Neuron (in vitro differentiated cells): ENCODE data around the gene RFNG.

Source experiments
- H2AFZ ChIP-seq: one replicate; pipeline ENCODE4 v1.6.1; 2013; ENCODE audit warnings: low read depth, mild to moderate bottlenecking, inconsistent platforms, low read length, moderate library complexity
- H3K27me3 ChIP-seq: one replicate; pipeline ENCODE4 v1.6.1; 2013; ENCODE audit warnings: low read length; ENCODE audit not compliant: insufficient read depth
- H3K36me3 ChIP-seq: one replicate; pipeline ENCODE4 v1.6.1; 2013; ENCODE audit warnings: low read length; ENCODE audit not compliant: insufficient read depth
- H3K4me1 ChIP-seq: one replicate; pipeline ENCODE4 v1.6.1; 2013; ENCODE audit warnings: low read length; ENCODE audit not compliant: insufficient read depth
- H3K4me3 ChIP-seq: 2 replicates; pipeline ENCODE4 v1.5.1; 2013; ENCODE audit warnings: mild to moderate bottlenecking, low read length, moderate library complexity
- H3K9me3 ChIP-seq: one replicate; pipeline ENCODE4 v1.6.1; 2013; ENCODE audit warnings: low read length

Gene RFNG

GRCh38 chr17:82085031-82085861, 33.6 kb upstream of the RFNG start:
- H3K27me3 ChIP-seq = no peaks in the 10 kb centered on the region
- no peaks in the 10 kb centered on the region for H3K9me3 ChIP-seq
- H3K4me1 ChIP-seq = no peaks in the 10 kb centered on the region
- peaks cover 98% of the 10 kb centered on the region for H3K36me3 ChIP-seq
- H2AFZ ChIP-seq = no peak overlapping the region
- no peak overlapping the region for H3K4me3 ChIP-seq

- Histone ChIP-seq H3K27me3 (no peaks in the 10 kb centered on the region), H2AFZ (no peak overlapping the region), H3K9me3 (no peaks in the 10 kb centered on the region), H3K4me3 (no peak overlapping the region), H3K36me3 (peaks cover 97% of the 10 kb centered on the region), H3K4me1 (no peaks in the 10 kb centered on the region)
These were observed 32.9 kb upstream of the RFNG start for GRCh38 chr17:82084373-82085030.

GRCh38 chr17:82083533-82084359, 32.1 kb upstream of the RFNG start:
- H3K36me3 ChIP-seq = peaks cover 96% of the 10 kb centered on the region
- no peak overlapping the region for H2AFZ ChIP-seq
- no peak overlapping the region for H3K4me3 ChIP-seq
- H3K9me3 ChIP-seq = no peaks in the 10 kb centered on the region
- H3K4me1 ChIP-seq = no peaks in the 10 kb centered on the region
- H3K27me3 ChIP-seq = no peaks in the 10 kb centered on the region

- Histone ChIP-seq H3K9me3 (no peaks in the 10 kb centered on the region), H3K27me3 (no peaks in the 10 kb centered on the region), H3K4me3 (no peak overlapping the region), H2AFZ (no peak overlapping the region), H3K36me3 (peaks cover 94% of the 10 kb centered on the region), H3K4me1 (no peaks in the 10 kb centered on the region)
These were observed 31.4 kb upstream of the RFNG start for GRCh38 chr17:82083009-82083408.

GRCh38 chr17:82082456-82082855, 30.8 kb upstream of the RFNG start:
- Histone ChIP-seq H3K9me3 (no peaks in the 10 kb centered on the region), H3K4me1 (no peaks in the 10 kb centered on the region), H2AFZ (no peak overlapping the region), H3K4me3 (no peak overlapping the region), H3K36me3 (peaks cover 95% of the 10 kb centered on the region), H3K27me3 (no peaks in the 10 kb centered on the region)

GRCh38 chr17:82081966-82082365, 30.4 kb upstream of the RFNG start:
- Histone ChIP-seq H2AFZ (no peak overlapping the region), H3K36me3 (peaks cover 90% of the 10 kb centered on the region), H3K9me3 (no peaks in the 10 kb centered on the region), H3K4me3 (no peak overlapping the region), H3K27me3 (no peaks in the 10 kb centered on the region), H3K4me1 (no peaks in the 10 kb centered on the region)

GRCh38 chr17:82081546-82081945, 29.9 kb upstream of the RFNG start:
- Histone ChIP-seq H3K27me3 (no peaks in the 10 kb centered on the region), H3K4me3 (no peak overlapping the region), H2AFZ (no peak overlapping the region), H3K9me3 (no peaks in the 10 kb centered on the region), H3K4me1 (no peaks in the 10 kb centered on the region), H3K36me3 (peaks cover 86% of the 10 kb centered on the region)

- H3K4me3 ChIP-seq = no peak overlapping the region
- H3K36me3 ChIP-seq = peaks cover 80% of the 10 kb centered on the region
- no peaks in the 10 kb centered on the region for H3K4me1 ChIP-seq
- no peaks in the 10 kb centered on the region for H3K27me3 ChIP-seq
- H2AFZ ChIP-seq = no peak overlapping the region
- H3K9me3 ChIP-seq = no peaks in the 10 kb centered on the region
These were observed 29.3 kb upstream of the RFNG start for GRCh38 chr17:82080789-82081464.

GRCh38 chr17:82080048-82080788, 28.6 kb upstream of the RFNG start:
- Histone ChIP-seq H3K27me3 (no peaks in the 10 kb centered on the region), H3K4me3 (no peak overlapping the region), H3K9me3 (no peaks in the 10 kb centered on the region), H3K36me3 (peaks cover 73% of the 10 kb centered on the region), H2AFZ (no peak overlapping the region), H3K4me1 (no peaks in the 10 kb centered on the region)

- H2AFZ ChIP-seq = no peak overlapping the region
- no peaks in the 10 kb centered on the region for H3K27me3 ChIP-seq
- peaks cover 62% of the 10 kb centered on the region for H3K36me3 ChIP-seq
- H3K4me1 ChIP-seq = no peaks in the 10 kb centered on the region
- H3K4me3 ChIP-seq = no peak overlapping the region
- H3K9me3 ChIP-seq = no peaks in the 10 kb centered on the region
These were observed 27.5 kb upstream of the RFNG start for GRCh38 chr17:82079001-82079677.

- no peaks in the 10 kb centered on the region for H3K4me1 ChIP-seq
- H3K27me3 ChIP-seq = no peaks in the 10 kb centered on the region
- H3K4me3 ChIP-seq = no peak overlapping the region
- no peak overlapping the region for H2AFZ ChIP-seq
- no peaks in the 10 kb centered on the region for H3K9me3 ChIP-seq
- H3K36me3 ChIP-seq = peaks cover 55% of the 10 kb centered on the region
These were observed 26.8 kb upstream of the RFNG start for GRCh38 chr17:82078433-82078832.
